H1 (cell line): ENCODE data around the gene UBR1. TPM values are rescaled to one million over a fixed set of nuclear protein-coding genes. Genes with fewer than 3 reads are reported as not detected.

ENCODE experiments used
- CTCF ChIA-PET: fragments of 300-600 bp; sonication (Branson Sonifier 250); formaldehyde crosslinking; loops from one replicate; lab custom pipeline; 2021; ENCODE audit not compliant: partially characterized antibody; lab: Charles Lee
- POLR2A ChIA-PET: fragments of 300-600 bp; sonication (Branson Sonifier 250); formaldehyde crosslinking; loops from one replicate; lab custom pipeline; 2021; ENCODE audit warnings: inconsistent platforms; ENCODE audit not compliant: partially characterized antibody; lab: Charles Lee
- DNase-seq, 2 experiments: peaks; one replicate each; pipeline versions ENCODE4 v3.0.0 to v3.0.0-alpha.2; 2010 to 2022; ENCODE audit warnings: low spot score in 2 of 2, low read depth in 1 of 2, mixed read lengths in 1 of 2
- FAIRE-seq: peaks from 2 replicates; lab custom pipeline; 2011; peaks lifted over from hg19 to GRCh38; lab: Jason Lieb, UNC
- H2AFZ ChIP-seq: 2 replicates; pipeline ENCODE4 v1.8.1; 2012; ENCODE audit warnings: low read length, inconsistent platforms
- H2AK5ac ChIP-seq: 2 replicates; pipeline ENCODE4 v1.6.1; 2013; ENCODE audit warnings: low read depth, low read length
- H2BK120ac ChIP-seq: replicated peaks from 2 replicates; pipeline ENCODE3; 2013; ENCODE audit warnings: low read depth, low read length, inconsistent platforms
- H2BK12ac ChIP-seq: 2 replicates; pipeline ENCODE4 v1.6.1; 2013; ENCODE audit warnings: low read depth, low read length
- H2BK15ac ChIP-seq: 2 replicates; pipeline ENCODE4 v1.6.1; 2013; ENCODE audit warnings: low read length
- H2BK20ac ChIP-seq: 2 replicates; pipeline ENCODE4 v1.6.1; 2013; ENCODE audit warnings: low read length
- H2BK5ac ChIP-seq: 2 replicates; pipeline ENCODE4 v1.6.1; 2013; ENCODE audit warnings: low read depth, low read length
- H3K14ac ChIP-seq: 2 replicates; pipeline ENCODE4 v1.6.1; 2013; ENCODE audit warnings: inconsistent platforms; ENCODE audit not compliant: insufficient read length
- H3K18ac ChIP-seq: 2 replicates; pipeline ENCODE4 v1.6.1; 2013; ENCODE audit warnings: low read length; ENCODE audit errors: extremely low read depth
- H3K23ac ChIP-seq: 2 replicates; pipeline ENCODE4 v1.6.1; 2013; ENCODE audit warnings: inconsistent platforms; ENCODE audit not compliant: insufficient read length
- H3K23me2 ChIP-seq: 2 replicates; pipeline ENCODE4 v1.6.1; 2013; ENCODE audit warnings: low read depth, low read length
- H3K27ac ChIP-seq: 2 replicates; pipeline ENCODE4 v1.6.1; 2011; ENCODE audit warnings: low read depth, low read length, inconsistent platforms
- H3K27me3 ChIP-seq, 4 experiments: replicated peaks in 1 of 4; 1 replicate in 1 of 4; 2 replicates in 3 of 4; pipeline versions ENCODE4 v1.6.1 to v1.8.1; 2011 to 2013; ENCODE audit warnings: low read length in 3 of 4, mild to moderate bottlenecking in 3 of 4, inconsistent platforms in 2 of 4, mixed read lengths in 2 of 4, moderate library complexity in 1 of 4; ENCODE audit not compliant: control insufficient read depth in 3 of 4, insufficient read depth in 3 of 4; ENCODE audit errors: extremely low read depth in 1 of 4
- H3K36me3 ChIP-seq, 4 experiments: 2 replicates each; pipeline versions ENCODE4 v1.6.1 to v1.8.1; 2011 to 2013; ENCODE audit warnings: mild to moderate bottlenecking in 4 of 4, low read length in 3 of 4, moderate library complexity in 2 of 4, control low read depth in 1 of 4, inconsistent platforms in 1 of 4; ENCODE audit not compliant: insufficient read depth in 4 of 4, control insufficient read depth in 2 of 4
- H3K4ac ChIP-seq: replicated peaks from 2 replicates; pipeline ENCODE3; 2013; ENCODE audit warnings: low read length, low read depth, mixed read lengths, inconsistent platforms; ENCODE audit not compliant: insufficient read length
- H3K4me1 ChIP-seq, 4 experiments: replicated peaks in 1 of 4; 1 replicate in 1 of 4; 2 replicates in 3 of 4; pipeline versions ENCODE4 v1.6.1 to v1.8.1; 2011 to 2013; ENCODE audit warnings: low read length in 3 of 4, inconsistent platforms in 2 of 4, mixed read lengths in 1 of 4; ENCODE audit not compliant: insufficient read depth in 4 of 4, control insufficient read depth in 3 of 4
- H3K4me2 ChIP-seq, 2 experiments: 2 replicates each; pipeline versions ENCODE4 v1.6.1 to v1.8.1; 2011 to 2013; ENCODE audit warnings: low read depth in 2 of 2, low read length in 2 of 2, control low read depth in 1 of 2, inconsistent platforms in 1 of 2, mild to moderate bottlenecking in 1 of 2; ENCODE audit not compliant: insufficient read depth in 1 of 2
- H3K4me3 ChIP-seq, 4 experiments: fragments of 200-600, 300-600 bp in 1 of 4; sonication (generic), shearing (Covaris generic), sonication (Bioruptor Twin) in 1 of 4; 2 replicates each; pipeline versions ENCODE4 v1.5.1 to v1.8.1; 2011 to 2016; ENCODE audit warnings: low read length in 4 of 4, low read depth in 3 of 4, control low read depth in 2 of 4, inconsistent platforms in 2 of 4, mild to moderate bottlenecking in 2 of 4, mixed read lengths in 1 of 4, moderate library complexity in 1 of 4; ENCODE audit not compliant: insufficient read depth in 2 of 4; ENCODE audit errors: extremely low read depth in 1 of 4
- H3K56ac ChIP-seq: replicated peaks from 2 replicates; pipeline ENCODE3; 2013; ENCODE audit warnings: low read depth, mild to moderate bottlenecking, mixed read lengths, low read length, inconsistent platforms; ENCODE audit not compliant: insufficient read length
- H3K79me1 ChIP-seq: 2 replicates; pipeline ENCODE4 v1.6.1; 2013; ENCODE audit warnings: low read depth, low read length, control low read depth
- H3K79me2 ChIP-seq, 2 experiments: 2 replicates each; pipeline versions ENCODE4 v1.6.1 to v1.8.1; 2012 to 2013; ENCODE audit warnings: low read length in 2 of 2, mild to moderate bottlenecking in 2 of 2, inconsistent platforms in 1 of 2; ENCODE audit not compliant: insufficient read depth in 2 of 2, control insufficient read depth in 1 of 2
- H3K9ac ChIP-seq, 4 experiments: replicated peaks in 1 of 4; 1 replicate in 1 of 4; 2 replicates in 3 of 4; pipeline versions ENCODE4 v1.6.1 to v1.8.1; 2011 to 2013; ENCODE audit warnings: low read depth in 3 of 4, low read length in 3 of 4, control low read depth in 2 of 4, mild to moderate bottlenecking in 2 of 4, moderate library complexity in 2 of 4, inconsistent platforms in 1 of 4; ENCODE audit errors: extremely low read depth in 1 of 4
- H3K9me3 ChIP-seq, 2 experiments: 2 replicates each; pipeline versions ENCODE4 v1.6.1 to v1.8.1; 2012 to 2013; ENCODE audit warnings: mild to moderate bottlenecking in 2 of 2, moderate library complexity in 2 of 2, control low read depth in 1 of 2, inconsistent platforms in 1 of 2, low read depth in 1 of 2, low read length in 1 of 2, mixed read lengths in 1 of 2; ENCODE audit not compliant: insufficient read depth in 2 of 2
- H4K20me1 ChIP-seq, 2 experiments: replicated peaks in 1 of 2; 2 replicates each; pipeline versions ENCODE3 to v1.8.1; 2011 to 2013; ENCODE audit warnings: inconsistent platforms in 2 of 2, low read length in 2 of 2, mild to moderate bottlenecking in 1 of 2; ENCODE audit not compliant: insufficient read depth in 2 of 2, control insufficient read depth in 1 of 2
- H4K5ac ChIP-seq: 2 replicates; pipeline ENCODE4 v1.6.1; 2013; ENCODE audit warnings: low read length, low read depth, mixed read lengths, inconsistent platforms; ENCODE audit not compliant: insufficient read length
- H4K8ac ChIP-seq: 2 replicates; pipeline ENCODE4 v1.8.0; 2013; ENCODE audit warnings: mild to moderate bottlenecking, moderate library complexity, low read length, inconsistent platforms; ENCODE audit not compliant: insufficient read depth; ENCODE audit errors: extremely low read depth
- H4K91ac ChIP-seq: replicated peaks from 2 replicates; pipeline ENCODE3; 2013; ENCODE audit warnings: low read length, mixed read lengths, inconsistent platforms; ENCODE audit not compliant: insufficient read length
- NRF1 ChIP-seq: IDR thresholded peaks from 2 replicates; pipeline ENCODE4 v1.6.1; 2011; ENCODE audit warnings: mild to moderate bottlenecking, low read depth, low read length, improper control_type of control experiment
- RFX5 ChIP-seq: IDR thresholded peaks from 2 replicates; pipeline ENCODE4 v1.6.1; 2011; ENCODE audit warnings: low read depth, low read length, improper control_type of control experiment, borderline replicate concordance
- SAP30 ChIP-seq: fragments of 300-600 bp; sonication (generic); IDR thresholded peaks from 2 replicates; pipeline ENCODE4 v1.7.1; 2012; ENCODE audit warnings: low read length, moderate library complexity, mild to moderate bottlenecking, inconsistent platforms; ENCODE audit not compliant: insufficient read depth, insufficient replicate concordance
- WGBS, 2 experiments: shearing (Covaris generic) in 1 of 2; methylation state at CpG; one replicate each; pipeline versions ENCODE4 v1.1.6 to v1.1.7; 2013 to 2015; ENCODE audit warnings: low lambda C conversion rate in 2 of 2, mixed read lengths in 2 of 2, inconsistent platforms in 1 of 2, low coverage in 1 of 2, missing lambda C conversion rate in 1 of 2; ENCODE audit not compliant: insufficient replicate concordance in 2 of 2, insufficient coverage in 1 of 2, insufficient read length in 1 of 2; ENCODE audit errors: extremely low coverage in 1 of 2, missing lambda C conversion rate in 1 of 2; 5-methylcytosine and 5-hydroxymethylcytosine counted together
- polyA plus RNA-seq, 7 experiments: library from polyadenylated mRNA; depleted of rRNA in 3 of 7; stranded (reverse) in 5 of 7; unstranded in 2 of 7; fragments of >200 nt in 5 of 7; fragments of 200-250 nt in 2 of 7; gene quantifications; 1 replicate in 5 of 7; 2 replicates in 1 of 7; 4 replicates in 1 of 7; pipeline versions ENCODE4 v1.2.1 to v1.2.3, GENCODE V29; 2011 to 2013; ENCODE audit warnings: missing spikeins in 2 of 7, mixed read lengths in 2 of 7
- total RNA-seq: library from RNA; stranded (reverse); fragmentation: NEBNext Ultra II Directional; extraction: Animal tissue kit (Norgen Biotek cat#: 25700); gene quantifications from 2 replicates; pipeline ENCODE4 v1.2.1, GENCODE V29; 2021

UBR1 gene
- total and polyA plus RNA-seq, 2 of the 8 experiments (the other 6 are each of a cell fraction or from before 2014, with no cell fraction given), result 3.7 to 18.7 TPM

DNA sequence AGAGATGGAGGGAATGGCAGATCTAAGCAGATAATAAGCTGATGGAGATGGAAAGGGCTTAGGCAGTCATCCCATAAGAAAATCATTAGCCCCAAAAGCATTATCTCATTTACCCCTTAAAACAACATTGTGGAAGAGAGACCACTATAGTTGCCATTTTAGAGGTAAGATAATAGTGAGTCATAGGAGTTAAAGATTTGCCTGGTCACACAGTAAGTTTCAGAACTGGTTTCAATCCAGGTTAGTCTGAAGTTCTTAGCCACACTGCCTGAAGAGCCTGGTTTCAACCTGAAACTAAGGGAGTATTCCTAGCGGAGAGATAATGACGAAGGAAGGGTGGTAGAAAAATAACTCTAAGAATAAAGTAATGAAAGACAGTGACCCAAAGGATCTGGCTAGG lies 13.0 kb upstream of the UBR1 start:
- peaks cover 8% of the 10 kb centered on the region for H3K23me2 ChIP-seq
- ChIA-PET CTCF (interaction anchor here (0.6 kb wide), 1 partner anchor 150 kb away, joined by 3 read pairs; no protein-coding TSS in a partner anchor), POLR2A (interaction anchor here (2.0 kb wide), 1 partner anchor 12 kb away, joined by 7 read pairs; the partner anchor contains the start of gene UBR1)
- H4K20me1 ChIP-seq, result no peaks in the 10 kb centered on the region
- no peak overlapping the region for H3K9ac ChIP-seq
- FAIRE-seq, result no peak
- no peaks in the 10 kb centered on the region for H3K9me3 ChIP-seq
- no peak overlapping the region for H3K18ac ChIP-seq
- H4K91ac ChIP-seq, result no peak overlapping the region
- H2BK120ac ChIP-seq, result no peak overlapping the region
- H4K5ac ChIP-seq, result no peak overlapping the region
- no peak overlapping the region for H4K8ac ChIP-seq
- H3K27me3 ChIP-seq, result peaks cover 0 to 2% (median 0%) of the 10 kb centered on the region in 4 experiments; a peak in 3 of 7 replicates
- H2BK20ac ChIP-seq, result no peak overlapping the region
- no peak for DNase-seq
- H3K4me3 ChIP-seq, result no peak overlapping the region
- H2AFZ ChIP-seq, result no peak overlapping the region
- no peak overlapping the region for H3K23ac ChIP-seq
- H3K27ac ChIP-seq, result no peak overlapping the region
- no peak overlapping the region for H2BK15ac ChIP-seq
- H2AK5ac ChIP-seq, result no peak overlapping the region
- WGBS, 2 experiments, result 88% methylated on average over 2 of the region's 2 CpGs; no CpG with 5 or more reads in 1 of the 2 experiments
- no peak overlapping the region for H2BK5ac ChIP-seq
- no peak overlapping the region for H3K56ac ChIP-seq
- no peaks in the 10 kb centered on the region for H3K36me3 ChIP-seq
- H3K79me1 ChIP-seq, result no peaks in the 10 kb centered on the region
- no peak overlapping the region for H3K4ac ChIP-seq
- H3K4me1 ChIP-seq, result peaks cover 0 to 2% (median 0%) of the 10 kb centered on the region in 4 experiments; a peak in 1 of 7 replicates
- H3K4me2 ChIP-seq, result no peak overlapping the region
- no peak overlapping the region for H3K14ac ChIP-seq
- H3K79me2 ChIP-seq, result no peaks in the 10 kb centered on the region
- no peak overlapping the region for H2BK12ac ChIP-seq
- TF ChIP-seq SAP30 (no peak), RFX5 (no peak), NRF1 (no peak)
